Neutrophil (primary cell): Measurements from ENCODE around the gene STAT1.

Experiments used
- H3K27ac ChIP-seq: fragments of 200-600 bp; sonication (generic); 2 replicates; pipeline ENCODE4 v1.5.1; 2016; ENCODE audit warnings: mild to moderate bottlenecking, moderate library complexity
- H3K27me3 ChIP-seq: fragments of 200-600 bp; sonication (generic); 2 replicates; pipeline ENCODE4 v1.6.0; 2016; ENCODE audit warnings: mild to moderate bottlenecking
- H3K36me3 ChIP-seq: fragments of 200-600 bp; sonication (generic); 2 replicates; pipeline ENCODE4 v1.5.1; 2017
- H3K4me1 ChIP-seq, 2 experiments: fragments of 200-600 bp in 1 of 2; sonication (generic) in 1 of 2; 1 replicate in 1 of 2; 2 replicates in 1 of 2; pipeline versions ENCODE4 v1.5.1 to v1.6.1; 2013 to 2016; ENCODE audit warnings: low read depth in 1 of 2, low read length in 1 of 2, mild to moderate bottlenecking in 1 of 2, moderate library complexity in 1 of 2; ENCODE audit not compliant: control insufficient read depth in 1 of 2, insufficient read depth in 1 of 2
- H3K4me3 ChIP-seq, 2 experiments: fragments of 200-600 bp in 1 of 2; sonication (generic) in 1 of 2; 1 replicate in 1 of 2; 2 replicates in 1 of 2; pipeline ENCODE4 v1.5.1; 2013 to 2016; ENCODE audit warnings: low read depth in 1 of 2, low read length in 1 of 2, mild to moderate bottlenecking in 1 of 2, moderate library complexity in 1 of 2
- H3K9me3 ChIP-seq: fragments of 200-600 bp; sonication (generic); 2 replicates; pipeline ENCODE4 v1.5.1; 2016
- TF ChIP-seq, protein P1 (sequence below): fragments of 200-600 bp; sonication (generic); IDR thresholded peaks from 2 replicates; pipeline ENCODE4 v1.5.1; 2016; ENCODE audit warnings: antibody characterized with exemption

STAT1 gene

DNA sequence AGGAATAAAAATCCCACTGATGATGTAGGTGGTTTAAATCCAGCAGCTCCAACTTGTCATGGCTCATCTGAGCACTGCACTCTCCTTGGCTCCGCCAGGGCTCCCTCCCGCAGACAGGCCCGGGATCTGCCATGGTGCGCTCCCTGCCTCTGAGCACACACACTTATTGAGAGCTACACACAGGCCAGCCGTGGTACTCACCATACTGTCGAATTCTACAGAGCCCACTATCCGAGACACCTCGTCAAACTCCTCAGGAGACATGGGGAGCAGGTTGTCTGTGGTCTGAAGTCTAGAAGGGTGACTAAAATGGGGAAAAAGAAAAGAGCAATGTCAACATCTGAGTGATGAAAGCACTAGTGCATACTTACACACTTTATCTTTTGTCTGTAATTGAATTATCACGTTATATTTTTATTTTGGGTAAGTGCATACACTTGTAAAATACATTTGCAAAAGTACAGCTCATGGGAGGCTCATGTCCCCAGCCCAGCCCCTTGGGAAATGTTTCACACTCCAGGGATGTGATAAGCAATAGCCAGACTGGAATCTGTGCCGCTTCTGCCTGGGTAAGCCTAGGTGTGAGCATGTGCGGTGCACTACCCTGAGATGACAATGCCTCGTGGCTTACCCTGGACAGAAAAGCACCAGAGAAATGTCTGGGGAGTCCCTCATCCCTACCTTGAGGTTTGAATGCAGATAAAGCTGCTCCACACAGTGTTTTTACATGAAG is 39.2 kb downstream of the STAT1 start:
- H3K4me3 ChIP-seq = no peak overlapping the region
- H3K4me1 ChIP-seq = peaks cover 6 to 8% of the 10 kb centered on the region in 2 experiments
- peaks cover 6% of the 10 kb centered on the region for H3K9me3 ChIP-seq
- H3K36me3 ChIP-seq = peaks cover 100% of the 10 kb centered on the region
- no peak overlapping the region for H3K27ac ChIP-seq
- TF ChIP-seq, protein P1, sequence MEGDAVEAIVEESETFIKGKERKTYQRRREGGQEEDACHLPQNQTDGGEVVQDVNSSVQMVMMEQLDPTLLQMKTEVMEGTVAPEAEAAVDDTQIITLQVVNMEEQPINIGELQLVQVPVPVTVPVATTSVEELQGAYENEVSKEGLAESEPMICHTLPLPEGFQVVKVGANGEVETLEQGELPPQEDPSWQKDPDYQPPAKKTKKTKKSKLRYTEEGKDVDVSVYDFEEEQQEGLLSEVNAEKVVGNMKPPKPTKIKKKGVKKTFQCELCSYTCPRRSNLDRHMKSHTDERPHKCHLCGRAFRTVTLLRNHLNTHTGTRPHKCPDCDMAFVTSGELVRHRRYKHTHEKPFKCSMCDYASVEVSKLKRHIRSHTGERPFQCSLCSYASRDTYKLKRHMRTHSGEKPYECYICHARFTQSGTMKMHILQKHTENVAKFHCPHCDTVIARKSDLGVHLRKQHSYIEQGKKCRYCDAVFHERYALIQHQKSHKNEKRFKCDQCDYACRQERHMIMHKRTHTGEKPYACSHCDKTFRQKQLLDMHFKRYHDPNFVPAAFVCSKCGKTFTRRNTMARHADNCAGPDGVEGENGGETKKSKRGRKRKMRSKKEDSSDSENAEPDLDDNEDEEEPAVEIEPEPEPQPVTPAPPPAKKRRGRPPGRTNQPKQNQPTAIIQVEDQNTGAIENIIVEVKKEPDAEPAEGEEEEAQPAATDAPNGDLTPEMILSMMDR = no peak
- H3K27me3 ChIP-seq = no peaks in the 10 kb centered on the region

DNA sequence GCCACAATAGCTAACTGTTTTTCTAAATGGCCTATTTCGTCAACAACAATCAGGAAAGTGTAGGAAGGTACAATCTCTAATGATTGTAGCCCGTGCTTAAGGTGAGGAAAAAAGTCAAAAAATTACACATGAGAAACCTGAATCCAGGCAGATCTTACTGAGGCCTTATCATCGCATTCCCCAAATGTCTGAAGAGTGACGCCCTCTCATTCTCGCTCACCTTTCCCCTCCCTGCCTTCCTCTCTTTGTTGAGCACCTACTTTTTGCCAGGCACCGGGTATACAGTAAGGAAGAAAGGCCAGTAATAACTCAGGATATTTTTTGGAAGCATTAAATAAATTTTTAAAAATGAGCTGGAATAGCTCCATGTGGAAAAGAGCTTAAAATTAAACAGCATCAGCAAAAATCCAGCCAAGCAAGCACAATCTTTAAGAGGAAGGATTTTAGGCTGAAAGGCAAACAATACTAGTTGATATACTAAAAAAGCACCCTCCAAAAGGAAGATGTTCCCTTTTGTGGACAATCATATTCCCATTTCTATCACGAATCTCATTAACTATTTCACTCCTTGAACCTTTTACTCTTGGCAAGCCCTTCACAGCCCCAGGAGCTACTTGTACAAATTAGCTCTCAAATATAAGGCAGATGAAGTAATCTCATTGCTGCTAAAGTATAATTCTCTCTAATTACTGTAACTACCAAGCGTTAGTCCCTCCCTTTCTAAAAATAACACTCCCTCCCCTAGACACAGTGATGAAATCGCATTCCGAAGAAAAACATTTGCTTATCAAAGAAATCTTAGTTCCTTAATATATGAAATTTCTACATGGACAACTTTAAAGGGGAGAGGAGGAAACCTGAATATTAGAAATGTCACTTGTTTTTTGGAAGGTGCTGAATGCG is 40.0 kb downstream of the STAT1 start:
- TF ChIP-seq, protein P1 = no peak
- Histone ChIP-seq H3K36me3 (peaks cover 100% of the 10 kb centered on the region), H3K4me3 (no peak overlapping the region), H3K27me3 (no peaks in the 10 kb centered on the region), H3K4me1 (peaks cover 6 to 8% of the 10 kb centered on the region in 2 experiments), H3K9me3 (peaks cover 6% of the 10 kb centered on the region), H3K27ac (no peak overlapping the region)

DNA sequence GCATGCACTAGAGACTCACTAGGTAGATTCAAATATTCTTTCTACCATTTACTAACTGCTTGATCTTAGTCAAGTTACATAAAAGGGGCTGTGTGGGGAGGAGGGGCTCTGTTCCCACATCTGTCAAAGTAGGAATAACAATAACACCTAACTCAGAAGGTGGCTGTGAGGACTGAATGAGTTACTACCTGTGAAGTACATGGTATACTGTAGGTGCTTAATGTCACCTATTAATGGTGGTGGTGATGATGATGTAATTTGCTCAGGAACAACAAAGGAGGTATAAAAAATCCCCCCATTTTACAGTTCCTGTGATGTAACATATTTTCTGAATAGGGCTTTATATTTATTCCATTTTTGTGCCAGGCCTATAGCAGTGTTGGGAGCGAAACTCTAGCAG is 40.7 kb downstream of the STAT1 start:
- Histone ChIP-seq H3K27ac (no peak overlapping the region), H3K4me3 (no peak overlapping the region), H3K4me1 (peaks cover 6 to 8% of the 10 kb centered on the region in 2 experiments), H3K27me3 (no peaks in the 10 kb centered on the region), H3K36me3 (peaks cover 100% of the 10 kb centered on the region), H3K9me3 (peaks cover 6% of the 10 kb centered on the region)
- TF ChIP-seq, protein P1 = no peak

- H3K27ac ChIP-seq = no peak overlapping the region
- TF ChIP-seq, protein P1 = no peak
- H3K4me3 ChIP-seq = no peak overlapping the region
- peaks cover 6% of the 10 kb centered on the region for H3K9me3 ChIP-seq
- H3K27me3 ChIP-seq = no peaks in the 10 kb centered on the region
- H3K36me3 ChIP-seq = peaks cover 100% of the 10 kb centered on the region
- H3K4me1 ChIP-seq = peaks cover 6 to 8% of the 10 kb centered on the region in 2 experiments
Measured at GRCh38 chr2:190972846-190973245, 41.1 kb downstream of the STAT1 start.

DNA sequence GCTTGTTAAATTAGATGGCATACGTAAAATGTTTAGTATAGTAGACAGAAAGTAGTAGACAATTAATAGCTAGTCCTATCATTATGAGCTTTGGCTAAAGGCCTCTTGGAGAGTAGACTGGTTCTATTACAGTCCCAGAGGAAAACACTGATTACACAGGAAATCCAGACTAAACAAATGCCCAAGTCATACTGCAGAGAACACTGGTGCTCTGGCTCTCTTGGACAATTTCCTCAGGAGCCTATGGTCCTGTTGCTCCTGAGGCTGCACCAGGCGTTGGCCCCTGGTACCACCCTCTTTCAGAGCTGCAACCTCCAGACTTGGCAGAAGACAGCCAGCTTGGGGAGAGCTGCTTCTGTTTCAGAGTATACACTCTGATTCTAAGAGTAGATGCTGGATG is 41.8 kb downstream of the STAT1 start:
- H3K27ac ChIP-seq = no peak overlapping the region
- peaks cover 100% of the 10 kb centered on the region for H3K36me3 ChIP-seq
- TF ChIP-seq, protein P1 = no peak
- H3K9me3 ChIP-seq = peaks cover 6% of the 10 kb centered on the region
- no peaks in the 10 kb centered on the region for H3K27me3 ChIP-seq
- H3K4me1 ChIP-seq = peaks cover 6 to 8% of the 10 kb centered on the region in 2 experiments
- H3K4me3 ChIP-seq = no peak overlapping the region
